Lower leg skin (tissue), 4 donors: ENCODE data around the gene SPATA33. TPM values are rescaled to one million over a fixed set of nuclear protein-coding genes. Genes with fewer than 3 reads are reported as not detected.

Experiments used
- DNase-seq, 2 donors: peaks; one replicate each; pipeline ENCODE4 v3.0.0-alpha.2; 2019; ENCODE audit warnings: low spot score in 2 of 2
- H3K4me3 ChIP-seq: fragments of 200-600 bp; sonication (generic); 2 replicates; pipeline ENCODE4 v1.5.1; 2017; ENCODE audit warnings: mild to moderate bottlenecking, low read depth; ENCODE audit not compliant: poor library complexity, severe bottlenecking
- CTCF ChIP-seq, 3 donors: fragments of 450-650 bp; IDR thresholded peaks; one replicate each; pipeline ENCODE4 v1.5.1; 2016; ENCODE audit warnings: antibody characterized with exemption in 3 of 3, mild to moderate bottlenecking in 3 of 3, moderate library complexity in 2 of 3
- POLR2A ChIP-seq, 2 donors: fragments of 450-650 bp; IDR thresholded peaks; one replicate each; pipeline ENCODE4 v1.6.1; 2016 to 2017; ENCODE audit warnings: antibody characterized with exemption in 2 of 2, mild to moderate bottlenecking in 1 of 2, moderate library complexity in 1 of 2
- WGBS, 2 donors: methylation state at CpG; one replicate each; pipeline ENCODE4 v1.1.5; 2018; 5-methylcytosine and 5-hydroxymethylcytosine counted together
- intact Hi-C: fragments of 100-400 bp; cut with DNase I; formaldehyde crosslinking; loops from one replicate; pipeline ENCODE4 v1.15.0; 2023; ENCODE audit warnings: low total_unique reads
- total RNA-seq, 4 donors: library from RNA; depleted of rRNA; stranded (reverse); fragments of >200 nt; gene quantifications; one replicate each; pipeline ENCODE4 v1.1.0, GENCODE V29; 2016

SPATA33 gene
- total RNA-seq, 4 donors from 2014 or later = 1.1 to 4.1 (median 2.5) TPM

GRCh38 chr16:89643769-89644300, 13.8 kb upstream of the SPATA33 start:
- WGBS, 2 donors = 66 to 78% methylated on average over 14 of the region's 14 CpGs
- no peak for TF ChIP-seq CTCF (IDR thresholded peaks at IDR 0.05)
- no peak for TF ChIP-seq POLR2A (IDR thresholded peaks at IDR 0.05)
- H3K4me3 ChIP-seq = no peak overlapping the region
- intact Hi-C loops = no loop called here
- no peak for DNase-seq

- intact Hi-C loops = no loop called here
- no peak for DNase-seq
- 65 to 80% methylated on average over 11 of the region's 11 CpGs for WGBS, 2 donors
- no peak for TF ChIP-seq POLR2A (IDR thresholded peaks at IDR 0.05)
- no peak for TF ChIP-seq CTCF (IDR thresholded peaks at IDR 0.05)
- no peak overlapping the region for H3K4me3 ChIP-seq
Measured at GRCh38 chr16:89645122-89645521, 12.5 kb upstream of the SPATA33 start.

GRCh38 chr16:89646270-89646669, 11.4 kb upstream of the SPATA33 start:
- no peak for TF ChIP-seq CTCF (IDR thresholded peaks at IDR 0.05)
- H3K4me3 ChIP-seq = no peak overlapping the region
- intact Hi-C loops = no loop called here
- 94 to 95% methylated on average over 21 to 22 of the region's 22 CpGs for WGBS, 2 donors
- DNase-seq = no peak

GRCh38 chr16:89646906-89647305, 10.7 kb upstream of the SPATA33 start:
- intact Hi-C loops = no loop called here
- DNase-seq = no peak
- 56 to 83% methylated on average over 12 of the region's 12 CpGs for WGBS, 2 donors
- TF ChIP-seq CTCF (IDR thresholded peaks at IDR 0.05) = no peak
- TF ChIP-seq POLR2A (IDR thresholded peaks at IDR 0.05) = no peak
- no peak overlapping the region for H3K4me3 ChIP-seq

GRCh38 chr16:89651584-89651983, 6.1 kb upstream of the SPATA33 start:
- intact Hi-C loops = no loop called here
- H3K4me3 ChIP-seq = no peak overlapping the region
- DNase-seq = no peak
- no peak for TF ChIP-seq POLR2A (IDR thresholded peaks at IDR 0.05)
- no peak for TF ChIP-seq CTCF (IDR thresholded peaks at IDR 0.05)
- 84 to 87% methylated on average over 10 to 15 of the region's 15 CpGs for WGBS, 2 donors

GRCh38 chr16:89653656-89654295, 3.9 kb upstream of the SPATA33 start:
- WGBS, 2 donors = 78 to 83% methylated on average over 10 of the region's 10 CpGs

More at GRCh38 chr16:89653656-89654295, 3.9 kb upstream of the SPATA33 start:
- intact Hi-C loops = no loop called here
- no peak for TF ChIP-seq POLR2A (IDR thresholded peaks at IDR 0.05)
- no peak for TF ChIP-seq CTCF (IDR thresholded peaks at IDR 0.05)
- H3K4me3 ChIP-seq = no peak overlapping the region
- no peak for DNase-seq
